Naive thymus-derived CD8-positive, alpha-beta T cell (primary cell): ENCODE data around the gene CCDC90B. TPM values are rescaled to one million over a fixed set of nuclear protein-coding genes. Genes with fewer than 3 reads are reported as not detected.

Experiments used
- ATAC-seq, 2 donors: fragments of 150-1000 bp; cut with Tn5 transposase in 1 of 2; sonication (Bioruptor Pico), chemical (Tn5 transposase) in 1 of 2; 1 replicate in 1 of 2; 2 replicates in 1 of 2; pipeline ENCODE4 v1.10.0; 2021; ENCODE audit warnings: mild to moderate bottlenecking in 2 of 2, moderate library complexity in 2 of 2
- POLR2A ChIA-PET: fragments of 350-600 bp; sonication (Branson Sonifier 250); formaldehyde crosslinking; loops from one replicate; lab custom pipeline; 2021; ENCODE audit warnings: antibody characterized with exemption; lab: Charles Lee
- DNase-seq, 10 donors: peaks; one replicate each; pipeline versions ENCODE4 v3.0.0 to v3.0.0-alpha.2; 2020 to 2022
- H3K27ac Mint-ChIP-seq, 10 donors: one replicate each; pipeline ENCODE4 v1.8.0; 2020 to 2022; ENCODE audit warnings: mild to moderate bottlenecking in 10 of 10, mixed read lengths in 10 of 10, moderate library complexity in 4 of 10, inconsistent platforms in 1 of 10
- H3K27me3 Mint-ChIP-seq, 5 donors: one replicate each; pipeline ENCODE4 v1.8.0; 2021 to 2022; ENCODE audit warnings: mixed read lengths in 5 of 5
- H3K36me3 Mint-ChIP-seq, 3 donors: one replicate each; pipeline ENCODE4 v1.8.0; 2020 to 2022; ENCODE audit warnings: mixed read lengths in 3 of 3, mild to moderate bottlenecking in 2 of 3, inconsistent platforms in 1 of 3
- H3K4me1 Mint-ChIP-seq, 4 donors: one replicate each; pipeline ENCODE4 v1.8.0; 2021 to 2022; ENCODE audit warnings: mixed read lengths in 4 of 4
- H3K4me3 Mint-ChIP-seq, 10 donors: one replicate each; pipeline ENCODE4 v1.8.0; 2020 to 2022; ENCODE audit warnings: mild to moderate bottlenecking in 10 of 10, mixed read lengths in 10 of 10, moderate library complexity in 6 of 10, inconsistent platforms in 1 of 10
- H3K9me3 Mint-ChIP-seq, 9 donors: one replicate each; pipeline ENCODE4 v1.8.0; 2020 to 2022; ENCODE audit warnings: mixed read lengths in 9 of 9, mild to moderate bottlenecking in 3 of 9, inconsistent platforms in 1 of 9, moderate library complexity in 1 of 9
- polyA plus RNA-seq, 3 donors: library from polyadenylated mRNA; unstranded; fragments of 300-500 nt; fragmentation: Illumina TruSeq; gene quantifications; one replicate each; pipeline ENCODE4 v1.2.3, GENCODE V29; 2021
- total RNA-seq, 8 experiments: library from RNA in 2 of 8; stranded (reverse) in 2 of 8; gene quantifications; one replicate each; pipeline ENCODE4 v1.2.3 and lab custom pipeline; 2021 to 2026

CCDC90B gene
- total and polyA plus RNA-seq, 5 experiments from 2014 or later = 31.9 to 54.7 (median 48.5) TPM

- Mint-ChIP-seq H3K4me3 (no peak overlapping the region), H3K27me3 (no peaks in the 10 kb centered on the region), H3K27ac (no peak overlapping the region), H3K4me1 (no peaks in the 10 kb centered on the region), H3K36me3 (peaks cover 0 to 31% (median 6%) of the 10 kb centered on the region in 3 donors), H3K9me3 (no peaks in the 10 kb centered on the region)
- DNase-seq (no peak), ATAC-seq (no peak)
- POLR2A ChIA-PET = no interaction called here
Measured at GRCh38 chr11:83255366-83255765, 30.8 kb downstream of the CCDC90B start.

- Mint-ChIP-seq H3K4me3 (no peak overlapping the region), H3K27me3 (no peaks in the 10 kb centered on the region), H3K36me3 (peaks cover 0 to 27% (median 6%) of the 10 kb centered on the region in 3 donors), H3K9me3 (no peaks in the 10 kb centered on the region), H3K27ac (peak overlapping the region in 1 of 10 donors; percentile 24), H3K4me1 (peaks cover 0 to 5% (median under 1%) of the 10 kb centered on the region in 4 donors)
- POLR2A ChIA-PET = no interaction called here
- ATAC-seq (no peak), DNase-seq (no peak)
Measured at GRCh38 chr11:83252941-83253340, 33.2 kb downstream of the CCDC90B start.

DNA sequence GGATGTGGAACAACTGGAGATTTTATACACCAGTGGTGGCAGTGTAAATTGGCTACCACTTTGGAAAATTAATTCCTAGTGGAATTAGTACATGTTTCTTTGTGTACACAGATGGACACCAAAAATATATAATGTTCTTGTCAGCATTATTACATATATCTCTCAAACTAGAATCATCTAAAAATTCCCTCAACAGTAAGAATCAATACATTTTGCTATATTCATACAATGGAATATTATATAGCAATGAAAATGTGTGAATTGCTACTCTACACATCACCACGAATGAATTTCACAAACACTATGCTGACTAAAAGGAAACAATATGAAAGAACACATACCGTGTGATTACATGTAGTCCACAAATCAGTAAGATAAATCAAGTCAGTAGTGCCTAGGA lies 33.9 kb downstream of the CCDC90B start:
- ATAC-seq (no peak), DNase-seq (no peak)
- Mint-ChIP-seq H3K4me3 (no peak overlapping the region), H3K36me3 (peaks cover 0 to 22% (median 6%) of the 10 kb centered on the region in 3 donors), H3K4me1 (peaks cover 0 to 5% (median under 1%) of the 10 kb centered on the region in 4 donors), H3K9me3 (no peaks in the 10 kb centered on the region), H3K27ac (no peak overlapping the region), H3K27me3 (no peaks in the 10 kb centered on the region)
- POLR2A ChIA-PET = no interaction called here

GRCh38 chr11:83249972-83250593 lies 36.1 kb downstream of the CCDC90B start:
- Mint-ChIP-seq H3K27me3 (no peaks in the 10 kb centered on the region), H3K36me3 (peaks cover 0 to 16% (median 6%) of the 10 kb centered on the region in 3 donors), H3K9me3 (no peaks in the 10 kb centered on the region), H3K27ac (no peak overlapping the region), H3K4me1 (peaks cover 0 to 5% (median 2%) of the 10 kb centered on the region in 4 donors), H3K4me3 (no peak overlapping the region)
- ATAC-seq = peak; percentile 65 to 81
- peak in 5 of 10 donors; percentile 10 to 43 (median 32) for DNase-seq
- POLR2A ChIA-PET = interaction anchor here (0.7 to 1.6 kb wide), 7 partner anchors 32 to 382 kb away, joined by 3 to 6 read pairs (median 4); partner anchors contain the start of genes CCDC90B, DDIAS and PCF11

GRCh38 chr11:83249445-83249844 lies 36.7 kb downstream of the CCDC90B start:
- Mint-ChIP-seq H3K9me3 (no peaks in the 10 kb centered on the region), H3K27ac (no peak overlapping the region), H3K36me3 (peaks cover 0 to 16% (median 6%) of the 10 kb centered on the region in 3 donors), H3K27me3 (no peaks in the 10 kb centered on the region), H3K4me1 (peaks cover 0 to 5% (median 2%) of the 10 kb centered on the region in 4 donors), H3K4me3 (no peak overlapping the region)
- DNase-seq = no peak
- no peak for ATAC-seq
- POLR2A ChIA-PET = interaction anchor here (0.8 to 1.6 kb wide), 6 partner anchors 33 to 382 kb away, joined by 3 to 6 read pairs (median 4); partner anchors contain the start of genes CCDC90B, DDIAS and PCF11

GRCh38 chr11:83241291-83241946 lies 44.7 kb downstream of the CCDC90B start:
- H3K4me3 Mint-ChIP-seq = no peak overlapping the region
- peaks cover 0 to 22% (median 14%) of the 10 kb centered on the region in 3 donors for H3K36me3 Mint-ChIP-seq
- peaks cover 0 to 1% (median 0%) of the 10 kb centered on the region in 4 donors for H3K4me1 Mint-ChIP-seq
- no peak overlapping the region for H3K27ac Mint-ChIP-seq
- peaks cover 0 to 5% (median 0%) of the 10 kb centered on the region in 9 donors for H3K9me3 Mint-ChIP-seq
- DNase-seq (no peak), ATAC-seq (no peak)
- POLR2A ChIA-PET = no interaction called here
- H3K27me3 Mint-ChIP-seq = no peaks in the 10 kb centered on the region

GRCh38 chr11:83238111-83238510 lies 48.1 kb downstream of the CCDC90B start:
- H3K4me1 Mint-ChIP-seq = peaks cover 0 to 2% (median 0%) of the 10 kb centered on the region in 4 donors
- peaks cover 0 to 5% (median 0%) of the 10 kb centered on the region in 9 donors for H3K9me3 Mint-ChIP-seq
- no peak overlapping the region for H3K27ac Mint-ChIP-seq
- ATAC-seq = no peak
- POLR2A ChIA-PET = no interaction called here
- no peak overlapping the region for H3K4me3 Mint-ChIP-seq
- no peak for DNase-seq
- H3K36me3 Mint-ChIP-seq = peaks cover 0 to 25% (median 12%) of the 10 kb centered on the region in 3 donors
- peaks cover 0 to 3% (median 0%) of the 10 kb centered on the region in 5 donors for H3K27me3 Mint-ChIP-seq

DNA sequence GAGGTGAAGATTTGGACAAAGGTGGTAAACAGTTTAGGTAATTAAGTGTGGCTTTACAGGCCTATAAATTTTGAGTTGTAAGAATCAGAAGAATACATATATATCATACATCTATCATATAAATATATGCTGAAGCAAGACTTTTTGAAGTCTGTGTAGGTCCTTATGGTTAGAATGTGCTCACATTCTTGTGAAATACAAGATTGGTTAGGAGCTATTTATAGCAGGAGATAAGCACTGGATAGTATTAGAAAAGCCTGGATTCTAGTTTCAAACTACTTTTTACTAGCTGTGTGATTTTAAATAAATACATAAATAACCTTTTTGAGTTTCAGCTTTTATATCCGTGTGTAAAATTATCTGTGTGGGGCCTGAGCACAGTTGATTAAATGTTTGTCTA lies 50.3 kb downstream of the CCDC90B start:
- H3K27me3 Mint-ChIP-seq = peaks cover 0 to 3% (median 0%) of the 10 kb centered on the region in 5 donors
- DNase-seq (no peak), ATAC-seq (no peak)
- peaks cover 0 to 31% (median 12%) of the 10 kb centered on the region in 3 donors for H3K36me3 Mint-ChIP-seq
- no peak overlapping the region for H3K4me3 Mint-ChIP-seq
- peak overlapping the region in 1 of 10 donors; percentile 32 for H3K27ac Mint-ChIP-seq
- POLR2A ChIA-PET = no interaction called here
- peaks cover 0 to 5% (median 0%) of the 10 kb centered on the region in 9 donors for H3K9me3 Mint-ChIP-seq
- peaks cover 0 to 2% (median 0%) of the 10 kb centered on the region in 4 donors for H3K4me1 Mint-ChIP-seq

- Mint-ChIP-seq H3K4me1 (no peaks in the 10 kb centered on the region), H3K9me3 (no peaks in the 10 kb centered on the region), H3K27me3 (no peaks in the 10 kb centered on the region), H3K36me3 (peaks cover 0 to 2% (median 0%) of the 10 kb centered on the region in 3 donors), H3K27ac (no peak overlapping the region), H3K4me3 (no peak overlapping the region)
- ATAC-seq = no peak
- POLR2A ChIA-PET = no interaction called here
- no peak for DNase-seq
Measured at GRCh38 chr11:83223457-83223856, 62.7 kb downstream of the CCDC90B start.

DNA sequence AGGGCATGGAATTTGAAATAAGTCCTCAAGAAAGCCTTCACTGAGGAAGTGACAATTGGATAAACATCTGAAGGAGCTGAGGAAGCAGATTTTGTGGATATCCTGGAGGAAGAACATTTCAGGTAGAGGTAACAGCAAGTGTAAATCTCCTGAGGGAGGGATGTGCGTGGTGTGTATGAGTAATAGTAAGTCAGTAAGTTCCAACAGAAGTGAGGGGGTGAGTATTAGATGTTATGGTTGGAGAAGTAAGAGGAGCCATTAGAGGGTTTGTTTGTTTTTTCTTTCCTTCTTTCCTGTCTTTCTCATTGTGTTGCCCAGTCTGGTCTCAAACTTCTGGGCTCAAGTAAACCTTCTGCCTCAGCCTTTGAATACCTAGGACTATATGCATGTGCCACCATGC lies 63.7 kb downstream of the CCDC90B start:
- POLR2A ChIA-PET = no interaction called here
- Mint-ChIP-seq H3K4me1 (no peaks in the 10 kb centered on the region), H3K27ac (no peak overlapping the region), H3K4me3 (no peak overlapping the region), H3K27me3 (no peaks in the 10 kb centered on the region), H3K36me3 (no peaks in the 10 kb centered on the region), H3K9me3 (no peaks in the 10 kb centered on the region)
- ATAC-seq = no peak
- DNase-seq = no peak

DNA sequence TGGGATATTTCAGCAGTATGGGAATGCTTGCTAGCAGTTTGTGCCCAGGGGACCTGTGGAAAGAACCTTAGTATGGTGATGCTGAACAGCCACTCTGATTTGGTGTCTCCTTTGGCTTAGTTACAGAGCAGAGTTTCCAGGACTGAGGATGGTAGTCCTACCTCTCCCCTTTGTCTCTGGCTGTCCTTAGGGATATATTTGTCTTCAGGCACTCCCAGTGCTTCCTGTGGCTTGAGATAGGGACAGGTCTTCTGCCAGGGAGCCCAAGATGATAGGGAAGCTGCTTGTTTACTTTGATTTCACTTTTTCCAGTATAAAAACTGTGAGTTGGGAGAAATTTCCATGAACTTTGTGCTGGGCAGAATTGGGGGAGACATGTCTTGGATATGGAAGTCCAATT lies 64.5 kb downstream of the CCDC90B start:
- Mint-ChIP-seq H3K9me3 (no peaks in the 10 kb centered on the region), H3K27ac (no peak overlapping the region), H3K27me3 (no peaks in the 10 kb centered on the region), H3K4me3 (no peak overlapping the region), H3K4me1 (no peaks in the 10 kb centered on the region), H3K36me3 (no peaks in the 10 kb centered on the region)
- DNase-seq = no peak
- no peak for ATAC-seq
- POLR2A ChIA-PET = no interaction called here

DNA sequence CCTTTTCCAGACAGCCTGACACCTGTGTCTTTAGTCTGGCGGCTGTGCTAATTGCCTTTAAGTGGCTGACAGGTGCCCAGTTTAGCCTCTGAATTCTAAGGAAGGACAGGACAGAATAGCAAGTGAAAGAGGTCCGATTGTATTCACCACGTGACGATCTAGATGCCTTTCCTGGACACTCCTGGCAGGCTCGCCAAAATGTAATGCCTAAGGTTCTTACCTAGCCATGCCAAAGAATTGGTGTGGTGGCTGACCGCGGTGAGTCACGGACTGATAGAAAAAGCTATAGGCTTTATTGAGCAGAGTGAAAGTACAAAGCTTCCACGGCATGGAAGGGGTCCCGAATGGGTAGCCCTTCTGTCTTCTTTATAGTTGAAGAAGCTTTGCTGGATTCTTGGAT lies 65.9 kb downstream of the CCDC90B start:
- H3K4me3 Mint-ChIP-seq = no peak overlapping the region
- H3K36me3 Mint-ChIP-seq = peaks cover 0 to 4% (median 3%) of the 10 kb centered on the region in 3 donors
- no peak overlapping the region for H3K27ac Mint-ChIP-seq
- H3K4me1 Mint-ChIP-seq = no peaks in the 10 kb centered on the region
- ATAC-seq = no peak
- no peaks in the 10 kb centered on the region for H3K27me3 Mint-ChIP-seq
- POLR2A ChIA-PET = no interaction called here
- no peaks in the 10 kb centered on the region for H3K9me3 Mint-ChIP-seq
- DNase-seq = no peak

DNA sequence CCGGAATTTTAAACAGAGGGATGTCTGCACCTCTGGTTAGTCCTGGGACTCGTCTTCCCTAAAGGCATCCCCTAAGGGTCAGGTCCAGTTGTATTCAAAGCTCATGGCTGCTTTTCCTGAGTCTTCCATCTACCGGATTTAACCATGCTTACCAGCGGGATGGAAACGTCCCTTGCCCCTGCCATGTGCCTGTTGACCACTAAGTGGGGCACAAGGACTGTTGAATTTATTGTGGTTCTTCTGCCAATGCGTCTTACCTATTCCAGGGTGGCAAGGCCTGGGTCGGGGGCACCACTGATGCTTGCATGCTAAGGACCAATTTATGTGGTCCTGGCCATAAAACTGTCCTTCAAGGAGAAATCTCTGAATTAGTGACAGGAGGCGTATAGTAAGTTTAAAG lies 67.1 kb downstream of the CCDC90B start:
- Mint-ChIP-seq H3K27ac (no peak overlapping the region), H3K36me3 (peaks cover 0 to 9% (median 4%) of the 10 kb centered on the region in 3 donors), H3K27me3 (no peaks in the 10 kb centered on the region), H3K9me3 (no peaks in the 10 kb centered on the region), H3K4me3 (no peak overlapping the region), H3K4me1 (no peaks in the 10 kb centered on the region)
- ATAC-seq (no peak), DNase-seq (no peak)
- POLR2A ChIA-PET = no interaction called here
